Inflammatory macrophage treated with lipopolysaccharide for 1 hour (primary cell): Measurements from ENCODE around the gene PODNL1.
"Not testable (repeated sequence)": the region's sequence is repeated elsewhere in the genome, so short reads cannot be mapped to it uniquely, and the experiment has no call there.

ENCODE experiments used
- DNase-seq, 2 donors: peaks; one replicate each; pipeline ENCODE4 v3.0.0-alpha.2; 2020 to 2022

PODNL1 gene

GRCh38 chr19:13972368-13973155, 34.3 kb upstream of the PODNL1 start:
- no peak for DNase-seq

GRCh38 chr19:13971868-13972267, 33.7 kb upstream of the PODNL1 start:
- not testable (repeated sequence) for DNase-seq

- no peak for DNase-seq
Measured at GRCh38 chr19:13969897-13970296, 31.7 kb upstream of the PODNL1 start.

- no peak for DNase-seq
Measured at GRCh38 chr19:13968999-13969398, 30.8 kb upstream of the PODNL1 start.

- DNase-seq: no peak
Measured at GRCh38 chr19:13968383-13968935, 30.2 kb upstream of the PODNL1 start.

GRCh38 chr19:13967206-13967605, 29.0 kb upstream of the PODNL1 start:
- DNase-seq: not testable (repeated sequence)

- DNase-seq: no peak
Measured at GRCh38 chr19:13966684-13967128, 28.5 kb upstream of the PODNL1 start.

- DNase-seq: no peak
Measured at GRCh38 chr19:13965926-13966683, 27.9 kb upstream of the PODNL1 start.

GRCh38 chr19:13965377-13965896, 27.2 kb upstream of the PODNL1 start:
- DNase-seq: no peak

- no peak for DNase-seq
Measured at GRCh38 chr19:13964776-13965175, 26.6 kb upstream of the PODNL1 start.

- DNase-seq: no peak
Measured at GRCh38 chr19:13963603-13964105, 25.4 kb upstream of the PODNL1 start.

- DNase-seq: no peak
Measured at GRCh38 chr19:13962699-13963602, 24.7 kb upstream of the PODNL1 start.

GRCh38 chr19:13961826-13962698, 23.8 kb upstream of the PODNL1 start:
- no peak for DNase-seq

GRCh38 chr19:13960863-13961784, 22.9 kb upstream of the PODNL1 start:
- DNase-seq: no peak

GRCh38 chr19:13959962-13960862, 22.0 kb upstream of the PODNL1 start:
- DNase-seq: peak in 1 of 2 donors; percentile 8

GRCh38 chr19:13959141-13959961, 21.1 kb upstream of the PODNL1 start:
- no peak for DNase-seq

- no peak for DNase-seq
Measured at GRCh38 chr19:13958043-13958442, 19.8 kb upstream of the PODNL1 start.

- DNase-seq: no peak
Measured at GRCh38 chr19:13957051-13957450, 18.8 kb upstream of the PODNL1 start.
